ENCODE data around the gene NSFL1C. TPM values are rescaled to one million over a fixed set of nuclear protein-coding genes. Genes with fewer than 3 reads are reported as not detected.

NSFL1C gene
- total and polyA plus RNA-seq, 9 of the 15 experiments (the other 6 are each of a cell fraction or from before 2014, with no cell fraction given): 20.8 to 119 (median 47.0) TPM

GRCh38 chr20:1462001-1462400 lies 4.6 kb downstream of the NSFL1C start:
- in situ Hi-C loops (cut with MboI): no loop called here
- ATAC-seq: no peak
- H3K27ac ChIP-seq (ENCODE audit: extremely low read depth, low read depth, low read length): no peak overlapping the region
- FAIRE-seq: no peak
- H3K9me3 ChIP-seq (replicated peaks; ENCODE audit: control insufficient read depth, insufficient read depth, low read depth, low read length): no peaks in the 10 kb centered on the region
- H2AFZ ChIP-seq (ENCODE audit: low read depth, low read length): no peak overlapping the region
- H3K36me3 ChIP-seq (ENCODE audit: control insufficient read depth, insufficient read depth, low read length): peaks cover 85% of the 10 kb centered on the region
- peaks cover 8% of the 10 kb centered on the region; the same call in 1 of the 2 replicates for H4K20me1 ChIP-seq (replicated peaks; ENCODE audit: control insufficient read depth, insufficient read depth, low read length)
- TF ChIP-seq RFX7 (CRISPR knock-in tag; IDR thresholded peaks at IDR 0.05) (no peak), MCM3 (IDR thresholded peaks at IDR 0.05) (no peak), TOE1 (IDR thresholded peaks at IDR 0.05; ENCODE audit: borderline replicate concordance) (no peak), TOE1 (CRISPR knock-in tag; IDR thresholded peaks at IDR 0.05; ENCODE audit: borderline replicate concordance, low read depth) (no peak), ELF1 (tag; IDR thresholded peaks at IDR 0.05) (no peak), XRCC5 (IDR thresholded peaks at IDR 0.05; ENCODE audit: low read depth, low read length) (no peak), CHD1 (IDR thresholded peaks at IDR 0.05; ENCODE audit: low read length) (no peak), EGR1 (conservative IDR thresholded peaks at IDR 0.05) (no peak), SOX6 (IDR thresholded peaks at IDR 0.05) (no peak), ZC3H11A (IDR thresholded peaks at IDR 0.05; ENCODE audit: low read depth, low read length) (no peak), ZNF212 (CRISPR knock-in tag; IDR thresholded peaks at IDR 0.05) (no peak)
- H3K4me1 ChIP-seq (replicated peaks in 1 of 2; ENCODE audit: control insufficient read depth in 2 of 2, insufficient read depth in 2 of 2, low read length in 2 of 2): peaks cover 8 to 12% of the 10 kb centered on the region in 2 experiments; a peak in 4 of 5 replicates
- H3K4me3 ChIP-seq: no peak overlapping the region
- H3K4me2 ChIP-seq (ENCODE audit: insufficient read depth, low read length): no peak overlapping the region
- CTCF ChIA-PET (ENCODE audit: low intra/inter-chr PET ratio): no interaction called here
- H3K9ac ChIP-seq (ENCODE audit: insufficient read depth in 1 of 2, low read depth in 2 of 2, low read length in 2 of 2): no peak overlapping the region
- POLR2A ChIA-PET: no interaction called here
- H3K79me2 ChIP-seq (ENCODE audit: control insufficient read depth, insufficient read depth, low read length): peaks cover 69% of the 10 kb centered on the region
- 92% methylated on average over 2 of the region's 3 CpGs for WGBS (ENCODE audit: insufficient coverage, low coverage, missing lambda C conversion rate)
- BruUV-seq (replicated peaks): no TSS peak
- intact Hi-C loops (cut with micrococcal nuclease): loop anchor here (10.0 kb wide), 1 partner anchor 137 kb away; the partner anchor contains the start of gene SDCBP2
- no peak for DNase-seq (ENCODE audit: extremely low read depth in 1 of 4, low spot score in 3 of 4)
- H3K9me1 ChIP-seq (ENCODE audit: control insufficient read depth, insufficient read depth, low read length): no peaks in the 10 kb centered on the region
- H3K27me3 ChIP-seq (ENCODE audit: control insufficient read depth in 2 of 2, insufficient read depth in 2 of 2, low read length in 2 of 2): no peaks in the 10 kb centered on the region
